GM12873 (cell line): ENCODE data around the gene STK32C.

Experiments used
- TF ChIP-seq, protein P1 (sequence below): IDR thresholded peaks from 2 replicates; pipeline ENCODE4 v1.5.1; 2012; ENCODE audit warnings: low read depth, mild to moderate bottlenecking, moderate library complexity, low read length, control low read depth; ENCODE audit not compliant: insufficient read depth; ENCODE audit errors: missing control alignments

Gene STK32C

DNA sequence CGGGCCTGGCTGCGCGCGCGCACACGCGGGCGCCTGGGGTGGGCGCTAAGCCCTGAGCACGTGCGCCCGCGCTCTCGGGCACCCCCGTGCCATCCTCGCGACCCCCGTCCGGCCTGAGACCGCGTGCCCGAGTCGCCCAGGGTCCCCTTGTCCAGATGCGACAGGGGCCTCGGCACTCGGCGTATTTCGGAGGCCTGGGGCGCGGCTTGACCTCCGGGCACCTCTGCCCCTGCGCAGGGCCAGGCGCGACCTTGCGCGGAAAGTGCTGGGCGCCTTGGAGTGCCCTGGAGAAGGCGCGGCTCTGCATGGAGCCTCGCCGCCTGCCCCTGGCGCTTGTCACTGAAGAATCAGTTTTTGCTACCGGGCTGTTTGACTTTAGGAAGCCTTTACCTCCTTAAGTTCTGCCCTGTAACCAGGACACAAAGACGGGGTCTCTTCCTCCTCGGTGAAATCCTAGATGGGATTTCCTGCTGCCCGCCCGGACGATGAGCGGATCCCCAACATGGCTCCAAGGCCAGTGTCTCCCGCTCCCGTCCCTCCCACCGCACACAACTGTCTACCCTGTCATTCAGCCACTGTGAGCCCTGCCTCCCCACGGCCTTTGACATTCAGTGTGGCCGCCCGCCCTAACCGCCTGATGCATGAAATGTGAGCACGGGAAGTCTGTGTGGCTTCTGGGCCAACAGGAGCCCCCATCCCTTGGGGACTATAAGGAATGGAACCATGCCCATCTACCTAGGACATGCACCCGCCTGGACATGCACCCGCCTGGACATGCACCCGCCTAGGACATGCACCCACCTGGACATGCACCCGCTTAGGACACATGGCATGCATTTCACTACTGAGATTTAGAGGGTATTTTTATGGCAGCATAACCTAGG, 1.1 kb upstream of the STK32C start:
- TF ChIP-seq, protein P1, sequence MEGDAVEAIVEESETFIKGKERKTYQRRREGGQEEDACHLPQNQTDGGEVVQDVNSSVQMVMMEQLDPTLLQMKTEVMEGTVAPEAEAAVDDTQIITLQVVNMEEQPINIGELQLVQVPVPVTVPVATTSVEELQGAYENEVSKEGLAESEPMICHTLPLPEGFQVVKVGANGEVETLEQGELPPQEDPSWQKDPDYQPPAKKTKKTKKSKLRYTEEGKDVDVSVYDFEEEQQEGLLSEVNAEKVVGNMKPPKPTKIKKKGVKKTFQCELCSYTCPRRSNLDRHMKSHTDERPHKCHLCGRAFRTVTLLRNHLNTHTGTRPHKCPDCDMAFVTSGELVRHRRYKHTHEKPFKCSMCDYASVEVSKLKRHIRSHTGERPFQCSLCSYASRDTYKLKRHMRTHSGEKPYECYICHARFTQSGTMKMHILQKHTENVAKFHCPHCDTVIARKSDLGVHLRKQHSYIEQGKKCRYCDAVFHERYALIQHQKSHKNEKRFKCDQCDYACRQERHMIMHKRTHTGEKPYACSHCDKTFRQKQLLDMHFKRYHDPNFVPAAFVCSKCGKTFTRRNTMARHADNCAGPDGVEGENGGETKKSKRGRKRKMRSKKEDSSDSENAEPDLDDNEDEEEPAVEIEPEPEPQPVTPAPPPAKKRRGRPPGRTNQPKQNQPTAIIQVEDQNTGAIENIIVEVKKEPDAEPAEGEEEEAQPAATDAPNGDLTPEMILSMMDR = no peak

- TF ChIP-seq, protein P1 = no peak
These were observed 642 bp downstream of the STK32C start for GRCh38 chr10:132306864-132307751.

GRCh38 chr10:132306343-132306685, 1.4 kb downstream of the STK32C start:
- TF ChIP-seq, protein P1 = no peak

DNA sequence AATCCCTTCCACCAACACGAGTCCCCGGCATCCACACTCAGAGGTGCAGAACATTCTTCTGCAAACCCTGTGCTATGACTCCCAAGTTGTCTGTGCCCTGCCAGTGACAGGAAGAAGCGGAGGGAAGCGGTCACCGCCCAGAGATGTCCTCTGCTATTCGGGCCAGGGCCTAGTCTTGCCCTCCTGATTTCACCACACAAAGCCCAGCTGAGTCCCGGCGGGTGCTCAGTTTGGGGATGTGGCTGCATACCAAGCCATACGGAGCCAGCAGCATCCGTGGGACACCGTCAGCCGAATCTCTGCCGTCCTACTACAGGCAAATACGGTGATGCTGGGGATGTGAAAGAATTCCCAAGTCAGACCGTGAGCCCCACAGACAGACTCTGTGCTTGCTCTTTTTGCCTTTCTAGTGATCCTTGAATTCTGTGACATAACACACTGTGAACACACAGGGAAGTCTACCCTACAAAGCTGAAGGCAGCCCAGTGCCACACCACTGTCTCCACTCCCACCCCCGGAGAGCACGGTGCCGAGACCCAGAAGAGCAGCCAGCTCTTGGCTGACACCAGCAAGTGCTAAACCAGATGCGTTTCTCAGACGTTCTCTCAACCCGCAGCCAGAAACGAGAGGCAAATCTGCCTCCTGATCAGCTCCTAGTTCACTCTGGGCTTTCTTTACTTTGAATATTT, 2.0 kb downstream of the STK32C start:
- TF ChIP-seq, protein P1 = no peak

- TF ChIP-seq, protein P1 = no peak
These were observed 2.8 kb downstream of the STK32C start for GRCh38 chr10:132304756-132305509.

- TF ChIP-seq, protein P1 = no peak
These were observed 4.2 kb downstream of the STK32C start for GRCh38 chr10:132303361-132304115.
